ENCODE measurements around the gene PRKG1. TPM values are rescaled to one million over a fixed set of nuclear protein-coding genes. Genes with fewer than 3 reads are reported as not detected.

The PRKG1 gene
- total RNA-seq, 1 donor from 2014 or later: 28.2 TPM

DNA sequence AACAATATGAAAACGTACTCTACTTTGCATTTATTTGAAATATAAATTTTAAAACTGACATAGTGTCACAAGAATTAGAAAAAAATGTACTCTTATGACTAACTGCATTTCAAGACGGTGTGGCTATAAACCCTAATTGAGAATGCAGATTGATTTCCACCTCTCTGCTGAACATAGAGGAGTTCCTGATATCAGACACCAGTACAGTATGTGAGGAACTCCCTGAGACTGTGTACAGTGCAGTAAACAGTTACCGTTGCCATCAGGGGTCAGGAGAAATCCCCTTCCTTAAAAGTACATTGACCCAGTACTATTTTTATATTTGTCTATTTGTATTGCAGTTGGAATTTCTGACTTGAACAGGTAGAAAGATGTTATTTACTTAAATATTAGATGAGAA lies 1178.0 kb downstream of the PRKG1 start:
- intact Hi-C loops (cut with DNase I): no loop called here
- ATAC-seq (ENCODE audit: poor library complexity) (peak; percentile 87), DNase-seq (no peak)

DNA sequence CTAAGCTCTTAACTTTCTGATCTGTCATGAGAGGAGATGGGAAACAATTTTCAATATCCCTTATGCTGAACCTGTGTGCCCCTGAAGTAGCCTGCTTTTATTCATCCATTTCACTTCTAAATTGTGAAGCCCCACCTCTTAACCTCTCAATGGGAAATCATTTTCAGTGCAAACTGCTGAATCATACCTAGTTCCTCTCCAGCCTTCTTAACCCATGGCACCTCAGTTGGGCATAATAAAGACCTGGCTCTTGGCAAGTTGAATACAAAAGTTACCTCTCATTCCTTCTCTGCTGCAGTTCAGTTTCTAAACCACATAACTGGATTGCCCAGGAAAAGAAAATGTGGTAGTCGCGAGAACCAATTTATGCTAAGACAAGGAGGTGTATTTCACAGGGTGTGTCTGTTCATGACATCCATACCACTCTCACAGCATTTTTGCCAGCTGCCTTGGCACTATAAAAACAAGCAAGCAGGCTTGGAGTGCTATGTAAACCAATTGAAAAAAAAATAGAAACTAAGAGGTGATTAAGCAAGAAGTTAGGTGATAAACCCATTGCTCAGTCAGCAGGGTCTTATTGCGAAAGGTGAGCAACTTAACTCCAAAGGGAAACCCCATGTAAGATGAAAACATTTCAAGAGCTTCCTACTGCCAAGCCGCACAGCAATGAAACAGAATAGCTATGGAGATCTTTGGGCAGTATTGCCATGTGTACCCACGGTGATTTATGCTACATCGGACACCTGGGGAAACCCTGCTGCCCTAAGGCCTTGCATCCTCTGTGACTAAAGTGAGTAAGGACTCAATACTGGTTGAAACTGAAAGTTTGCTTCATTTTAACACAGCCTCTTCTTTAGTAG lies 1182.8 kb downstream of the PRKG1 start:
- ATAC-seq (ENCODE audit: poor library complexity) (no peak), DNase-seq (no peak)
- intact Hi-C loops (cut with DNase I): no loop called here

GRCh38 chr10:52257692-52258075 lies 1183.4 kb downstream of the PRKG1 start:
- intact Hi-C loops (cut with DNase I): no loop called here
- DNase-seq (no peak), ATAC-seq (ENCODE audit: poor library complexity) (no peak)

DNA sequence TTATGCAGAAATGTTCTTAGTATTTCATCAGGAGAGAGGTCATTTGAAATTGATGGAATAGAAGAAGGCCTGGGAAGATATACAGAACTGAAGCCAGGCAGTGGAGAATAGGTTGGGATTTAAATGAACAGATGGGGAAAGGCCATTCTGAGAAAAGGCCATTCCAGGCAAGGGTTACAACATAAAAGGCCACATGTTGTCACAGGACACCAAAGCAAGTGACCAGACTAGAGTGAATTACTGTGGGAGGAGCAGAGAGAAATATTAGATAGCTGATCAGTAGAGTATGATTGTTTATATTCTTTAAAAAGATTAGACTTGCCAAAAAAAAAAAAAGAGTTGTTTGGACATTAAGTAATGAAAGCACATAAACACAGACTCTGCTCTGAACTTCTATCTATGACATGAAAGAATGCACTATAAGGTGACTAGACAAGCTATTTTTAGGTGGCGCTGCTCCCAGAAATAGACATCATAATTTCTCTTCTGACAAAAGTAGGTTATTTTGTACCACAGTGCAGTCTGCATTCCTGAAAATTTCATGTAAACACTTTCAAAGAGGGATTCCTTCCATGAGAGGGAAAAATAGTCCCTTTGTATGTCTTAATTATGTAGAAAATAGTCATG lies 1184.6 kb downstream of the PRKG1 start:
- ATAC-seq (ENCODE audit: poor library complexity) (peak; percentile 76), DNase-seq (no peak)
- intact Hi-C loops (cut with DNase I): no loop called here

DNA sequence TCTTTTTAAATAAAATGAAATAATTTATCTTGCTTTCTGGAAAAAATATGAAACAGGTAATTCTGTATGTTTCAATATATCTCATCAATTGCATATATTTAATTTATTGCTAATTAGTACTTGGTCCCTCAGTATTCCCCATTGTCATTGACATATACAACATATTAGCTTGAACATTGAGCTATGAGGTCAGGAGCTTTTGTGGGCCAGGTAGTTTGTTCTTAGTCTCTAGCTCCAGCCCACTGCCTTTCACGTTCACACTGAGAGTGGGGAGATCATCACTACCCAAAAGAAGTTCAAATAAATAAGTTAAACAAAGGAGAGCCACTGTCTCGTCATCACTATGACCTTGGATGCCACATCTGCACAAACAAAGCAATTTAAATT lies 1185.1 kb downstream of the PRKG1 start:
- ATAC-seq (ENCODE audit: poor library complexity): peak; percentile 44

GRCh38 chr10:52261362-52261761 lies 1187.1 kb downstream of the PRKG1 start:
- intact Hi-C loops (cut with DNase I): no loop called here
- ATAC-seq (ENCODE audit: poor library complexity): no peak
- no peak for DNase-seq

More for the DNA sequence above, 1185.1 kb downstream of the PRKG1 start:
- intact Hi-C loops (cut with DNase I): no loop called here
- DNase-seq: no peak

GRCh38 chr10:52265131-52265926 lies 1191.0 kb downstream of the PRKG1 start:
- ATAC-seq (ENCODE audit: poor library complexity) (no peak), DNase-seq (no peak)
- intact Hi-C loops (cut with DNase I): no loop called here

GRCh38 chr10:52266858-52267257 lies 1192.6 kb downstream of the PRKG1 start:
- no peak for ATAC-seq (ENCODE audit: poor library complexity)
- DNase-seq: no peak
- intact Hi-C loops (cut with DNase I): no loop called here

DNA sequence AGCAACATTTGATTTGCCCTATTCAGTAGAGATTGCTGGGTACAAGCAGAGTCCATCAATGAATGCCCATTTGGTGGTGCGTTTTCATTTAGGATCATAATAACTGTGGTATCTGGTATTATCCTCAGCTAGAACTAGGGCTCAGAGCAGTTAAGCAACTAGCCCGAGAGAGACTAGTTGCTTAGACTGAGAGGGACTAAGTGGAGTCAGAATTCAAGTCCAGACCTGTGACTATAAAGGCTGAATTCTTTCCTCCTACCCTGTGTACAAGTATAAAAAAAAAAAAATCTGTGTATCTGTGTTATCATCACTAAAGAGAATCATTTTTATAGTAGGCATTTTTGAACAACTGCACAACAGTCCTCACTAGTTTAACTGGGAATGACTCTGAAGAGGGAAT lies 1194.5 kb downstream of the PRKG1 start:
- DNase-seq (no peak), ATAC-seq (ENCODE audit: poor library complexity) (no peak)
- intact Hi-C loops (cut with DNase I): no loop called here

DNA sequence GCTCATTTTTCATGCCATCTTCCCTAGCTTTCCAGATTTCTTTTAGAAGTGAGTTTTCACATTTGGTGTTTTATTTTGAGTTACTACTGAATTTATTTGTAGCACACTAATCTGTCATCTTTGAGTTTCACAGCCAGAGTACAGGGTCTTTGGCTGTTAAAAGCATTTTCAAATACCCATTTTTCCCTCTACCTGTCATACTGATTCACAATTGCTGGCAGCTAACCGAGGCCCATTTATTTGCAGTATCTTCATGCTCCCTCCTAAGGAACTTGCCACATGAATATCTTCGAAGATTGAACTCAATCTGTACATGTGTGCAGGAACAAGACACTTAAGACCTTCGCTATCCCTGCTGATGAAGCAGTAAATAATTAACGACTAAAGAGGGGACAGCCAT lies 1194.9 kb downstream of the PRKG1 start:
- DNase-seq: no peak
- ATAC-seq (ENCODE audit: poor library complexity): no peak
- intact Hi-C loops (cut with DNase I): no loop called here

- no peak for DNase-seq
- intact Hi-C loops (cut with DNase I): no loop called here
- ATAC-seq (ENCODE audit: poor library complexity): no peak
Observed at GRCh38 chr10:52276163-52276562, 1201.9 kb downstream of the PRKG1 start.

DNA sequence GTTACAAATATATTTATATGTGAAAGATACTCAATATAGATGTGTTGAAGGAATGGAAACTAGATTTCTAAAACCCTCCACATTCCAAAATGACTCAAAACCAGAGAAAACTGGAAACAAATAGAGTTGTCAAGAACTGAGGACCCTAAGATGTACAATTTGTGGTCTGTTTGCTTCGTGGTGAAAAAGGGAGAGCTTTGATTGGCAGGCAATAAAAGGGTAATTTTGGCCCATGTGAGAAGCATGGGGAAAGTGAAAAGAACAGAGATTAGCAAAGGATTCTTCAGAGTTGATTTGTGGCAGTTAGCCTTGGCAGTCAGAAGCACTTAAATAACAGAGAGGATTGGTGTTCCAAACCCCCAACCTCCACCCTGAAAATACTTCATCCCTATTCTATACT lies 1202.7 kb downstream of the PRKG1 start:
- DNase-seq (no peak), ATAC-seq (ENCODE audit: poor library complexity) (no peak)
- intact Hi-C loops (cut with DNase I): no loop called here

GRCh38 chr10:52279546-52279945 lies 1205.3 kb downstream of the PRKG1 start:
- no peak for DNase-seq
- intact Hi-C loops (cut with DNase I): no loop called here
- ATAC-seq (ENCODE audit: poor library complexity): no peak

DNA sequence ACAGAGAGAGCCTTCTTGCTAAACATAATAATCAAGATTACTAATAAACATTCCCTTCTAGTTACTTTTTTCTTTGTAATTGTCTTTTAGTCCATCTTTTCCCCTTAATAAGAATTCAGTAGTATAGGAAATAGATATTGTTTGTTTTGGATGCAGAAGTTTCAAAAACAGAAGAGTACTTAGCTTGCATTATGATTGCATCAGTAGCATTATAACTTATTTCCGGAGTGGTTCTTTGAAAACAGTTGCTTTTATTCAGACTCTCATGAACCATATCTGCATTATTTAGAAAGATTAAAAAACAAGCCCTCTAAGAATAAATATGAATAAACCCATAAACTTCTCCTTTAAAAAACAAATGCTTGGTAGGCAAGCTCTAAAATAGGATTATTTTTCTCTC lies 1205.8 kb downstream of the PRKG1 start:
- DNase-seq (no peak), ATAC-seq (ENCODE audit: poor library complexity) (no peak)
- intact Hi-C loops (cut with DNase I): no loop called here

DNA sequence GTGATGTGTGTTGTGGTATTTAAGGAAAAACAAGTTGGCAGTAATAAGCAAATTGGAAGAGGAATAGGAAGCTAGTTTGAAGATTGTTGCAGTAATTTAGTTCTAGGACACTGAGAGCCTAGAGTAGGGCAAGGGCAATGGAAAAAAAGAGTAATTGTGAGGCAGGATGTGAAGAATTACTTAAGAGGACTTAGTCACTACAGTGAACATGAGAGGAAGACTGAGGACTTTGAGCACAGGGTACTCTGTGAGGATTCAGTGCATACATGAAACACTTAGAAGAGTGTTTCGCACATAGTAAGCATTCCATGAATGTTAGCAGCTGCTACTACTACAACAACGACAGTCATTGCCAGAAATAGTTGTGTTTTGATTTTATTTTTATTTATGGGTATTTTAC lies 1208.9 kb downstream of the PRKG1 start:
- no peak for ATAC-seq (ENCODE audit: poor library complexity)
- no peak for DNase-seq
- intact Hi-C loops (cut with DNase I): no loop called here

GRCh38 chr10:52284416-52285013 lies 1210.2 kb downstream of the PRKG1 start:
- intact Hi-C loops (cut with DNase I): no loop called here
- ATAC-seq (ENCODE audit: poor library complexity) (no peak), DNase-seq (no peak)

DNA sequence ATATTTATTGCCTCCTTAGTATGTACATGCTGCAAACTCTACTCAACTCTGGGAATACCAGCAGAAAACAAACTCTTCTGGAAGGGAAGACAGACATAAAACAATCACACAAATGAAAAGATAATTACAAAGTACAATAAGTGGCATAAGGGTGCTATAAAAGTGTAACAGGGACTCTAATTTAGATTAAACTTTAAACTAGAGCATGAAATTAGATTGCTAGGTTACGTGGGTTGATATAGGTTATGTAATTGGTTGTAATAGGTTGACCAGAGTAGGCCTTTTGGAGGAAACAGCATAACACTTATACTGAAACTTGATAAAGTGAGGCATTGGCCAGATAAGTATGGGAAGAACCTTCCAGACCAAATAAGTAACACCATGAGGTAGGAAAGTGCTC lies 1213.6 kb downstream of the PRKG1 start:
- ATAC-seq (ENCODE audit: poor library complexity): no peak
- DNase-seq: no peak
- intact Hi-C loops (cut with DNase I): no loop called here

- DNase-seq (no peak), ATAC-seq (ENCODE audit: poor library complexity) (no peak)
- intact Hi-C loops (cut with DNase I): no loop called here
Observed at GRCh38 chr10:52297747-52298146, 1223.5 kb downstream of the PRKG1 start.

DNA sequence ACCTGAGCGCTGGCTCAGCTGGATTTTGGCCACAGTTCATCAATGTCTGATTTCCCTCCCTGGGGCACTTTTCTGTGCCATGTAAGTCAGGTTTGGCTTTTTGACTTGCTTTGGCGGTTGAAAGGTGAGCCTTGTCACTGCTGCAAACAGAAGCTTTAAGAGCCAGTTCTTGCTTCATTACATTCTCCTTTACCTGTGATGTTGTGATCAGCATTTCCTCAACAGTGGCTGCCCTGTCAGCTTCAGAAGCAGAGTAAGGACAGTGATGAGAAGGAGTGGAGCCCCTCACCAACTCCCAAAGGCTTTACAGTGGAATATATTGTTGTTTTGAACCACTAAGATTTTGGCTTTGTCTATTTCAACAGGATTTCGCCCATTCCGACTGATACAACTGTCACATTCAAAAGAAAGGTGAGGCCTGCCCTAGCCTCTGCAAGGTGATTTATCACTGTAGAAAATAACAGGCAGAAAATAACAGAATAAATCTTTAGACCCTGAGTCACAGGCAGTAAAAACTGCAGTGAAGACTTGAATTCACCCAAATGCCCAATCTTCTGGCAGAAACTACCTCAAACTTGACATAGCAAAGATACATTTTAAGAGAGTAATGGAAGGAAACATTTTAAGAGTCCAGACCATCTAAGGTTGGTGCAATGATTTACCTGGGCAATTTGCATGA lies 1226.5 kb downstream of the PRKG1 start:
- no peak for ATAC-seq (ENCODE audit: poor library complexity)
- no peak for DNase-seq
- intact Hi-C loops (cut with DNase I): no loop called here

Measured in Right ventricle myocardium superior (tissue), 1 donor.